HEK293 (cell line): ENCODE measurements around the gene RGS6.

Experiments
- CTCF ChIA-PET: fragments of 350-600 bp; formaldehyde crosslinking; extraction: SDS; loops from one replicate; lab custom pipeline; 2021; ENCODE audit warnings: antibody characterized with exemption; lab: Yijun Ruan, JAX
- POLR2A ChIA-PET: fragments of 300-600 bp; formaldehyde crosslinking; extraction: SDS; loops from one replicate; lab custom pipeline; 2020; ENCODE audit warnings: antibody characterized with exemption, inconsistent platforms; lab: Yijun Ruan, JAX
- H3K27ac ChIP-seq: fragments of 200-500 bp; sonication (Bioruptor generic); 2 replicates; pipeline ENCODE4 v1.5.1; 2014; ENCODE audit warnings: low read depth, low read length, control low read depth, inconsistent platforms; ENCODE audit errors: extremely low read depth
- H3K36me3 ChIP-seq, 2 experiments: fragments of 200-500 bp in 1 of 2; sonication (Bioruptor generic) in 1 of 2; 1 replicate in 1 of 2; 2 replicates in 1 of 2; pipeline ENCODE4 v1.5.1; 2014 to 2017; ENCODE audit warnings: inconsistent platforms in 2 of 2, low read length in 2 of 2; ENCODE audit not compliant: control insufficient read depth in 2 of 2, insufficient read depth in 1 of 2
- H3K4me1 ChIP-seq: fragments of 200-500 bp; sonication (Bioruptor generic); 2 replicates; pipeline ENCODE4 v1.5.1; 2014; ENCODE audit warnings: mild to moderate bottlenecking, low read length, inconsistent platforms; ENCODE audit not compliant: control insufficient read depth, insufficient read depth
- H3K4me3 ChIP-seq: 2 replicates; pipeline ENCODE4 v1.5.1; 2011; ENCODE audit warnings: low read depth, mild to moderate bottlenecking, control low read depth, low read length, moderate library complexity
- H3K9me3 ChIP-seq: fragments of 200-500 bp; sonication (Bioruptor generic); 2 replicates; pipeline ENCODE4 v1.5.1; 2014; ENCODE audit warnings: low read depth, low read length, inconsistent platforms; ENCODE audit not compliant: control insufficient read depth, insufficient read depth
- BCL11B ChIP-seq: fragments of 450-650 bp; formaldehyde crosslinking; IDR thresholded peaks from 2 replicates; pipeline ENCODE4 v1.5.1; 2016; ENCODE audit warnings: low read depth, missing biosample characterization, missing genetic modification characterization
- ELK4 ChIP-seq: IDR thresholded peaks from 2 replicates; pipeline ENCODE4 v1.6.1; 2011; ENCODE audit warnings: mild to moderate bottlenecking, low read depth, low read length, borderline replicate concordance
- GLI2 ChIP-seq: fragments of 450-650 bp; formaldehyde crosslinking; IDR thresholded peaks from 2 replicates; pipeline ENCODE4; 2017; ENCODE audit warnings: missing biosample characterization, missing genetic modification characterization, low read depth, borderline replicate concordance
- KLF10 ChIP-seq: fragments of 450-650 bp; IDR thresholded peaks from 2 replicates; pipeline ENCODE4 v1.5.1; 2018; ENCODE audit warnings: missing biosample characterization, mild to moderate bottlenecking, missing genetic modification characterization
- REST ChIP-seq: fragments of 450-650 bp; formaldehyde crosslinking; IDR thresholded peaks from 2 replicates; pipeline ENCODE4 v1.5.1; 2016; ENCODE audit warnings: missing biosample characterization, missing genetic modification characterization
- SP7 ChIP-seq: fragments of 450-650 bp; formaldehyde crosslinking; IDR thresholded peaks from 2 replicates; pipeline ENCODE4 v1.5.1; 2016; ENCODE audit warnings: missing biosample characterization, missing genetic modification characterization
- YY1 ChIP-seq: fragments of 450-650 bp; formaldehyde crosslinking; IDR thresholded peaks from 2 replicates; pipeline ENCODE4 v1.5.1; 2018; ENCODE audit warnings: missing biosample characterization, missing genetic modification characterization
- YY2 ChIP-seq: fragments of 450-650 bp; formaldehyde crosslinking; IDR thresholded peaks from 2 replicates; pipeline ENCODE4 v1.5.1; 2016; ENCODE audit warnings: missing biosample characterization, missing genetic modification characterization
- ZEB2 ChIP-seq: fragments of 450-650 bp; formaldehyde crosslinking; IDR thresholded peaks from 2 replicates; pipeline ENCODE4 v1.5.1; 2016; ENCODE audit warnings: missing biosample characterization, missing genetic modification characterization
- ZFP69B ChIP-seq: fragments of 450-650 bp; formaldehyde crosslinking; IDR thresholded peaks from 2 replicates; pipeline ENCODE4 v1.5.1; 2016; ENCODE audit warnings: missing biosample characterization, missing genetic modification characterization
- ZNF169 ChIP-seq: fragments of 450-650 bp; formaldehyde crosslinking; IDR thresholded peaks from 2 replicates; pipeline ENCODE4 v1.5.1; 2016; ENCODE audit warnings: missing biosample characterization, missing genetic modification characterization
- ZNF174 ChIP-seq: fragments of 450-650 bp; formaldehyde crosslinking; IDR thresholded peaks from 2 replicates; pipeline ENCODE4 v1.5.0; 2017; ENCODE audit warnings: missing biosample characterization, mild to moderate bottlenecking, missing genetic modification characterization
- ZNF423 ChIP-seq: fragments of 450-650 bp; formaldehyde crosslinking; IDR thresholded peaks from 2 replicates; pipeline ENCODE4 v1.5.1; 2016; ENCODE audit warnings: missing biosample characterization, missing genetic modification characterization
- ZNF621 ChIP-seq: fragments of 450-650 bp; formaldehyde crosslinking; IDR thresholded peaks from 2 replicates; pipeline ENCODE4 v1.5.1; 2017; ENCODE audit warnings: missing biosample characterization, missing genetic modification characterization
- ZNF629 ChIP-seq: fragments of 450-650 bp; formaldehyde crosslinking; IDR thresholded peaks from 2 replicates; pipeline ENCODE4 v1.5.1; 2017; ENCODE audit warnings: missing biosample characterization, missing genetic modification characterization
- ZNF670 ChIP-seq: fragments of 450-650 bp; formaldehyde crosslinking; IDR thresholded peaks from 2 replicates; pipeline ENCODE4 v1.5.1; 2016; ENCODE audit warnings: missing biosample characterization, missing genetic modification characterization, low read depth
- ZNF677 ChIP-seq: fragments of 450-650 bp; IDR thresholded peaks from 2 replicates; pipeline ENCODE4 v1.5.0; 2018; ENCODE audit warnings: missing biosample characterization, mild to moderate bottlenecking, missing genetic modification characterization, moderate library complexity
- ZNF768 ChIP-seq: fragments of 450-650 bp; formaldehyde crosslinking; IDR thresholded peaks from 2 replicates; pipeline ENCODE4 v1.5.1; 2018; ENCODE audit warnings: missing biosample characterization, mild to moderate bottlenecking, missing genetic modification characterization
- ZNF830 ChIP-seq: fragments of 450-650 bp; IDR thresholded peaks from 2 replicates; pipeline ENCODE4 v1.5.0; 2018; ENCODE audit warnings: missing biosample characterization, missing genetic modification characterization, low read depth, mild to moderate bottlenecking, moderate library complexity
- ZNF837 ChIP-seq: fragments of 450-650 bp; formaldehyde crosslinking; IDR thresholded peaks from 2 replicates; pipeline ENCODE4 v1.5.1; 2016; ENCODE audit warnings: missing biosample characterization, missing genetic modification characterization

Gene RGS6

GRCh38 chr14:72463291-72463866, 531.1 kb downstream of the RGS6 start:
- CTCF ChIA-PET: interaction anchor here (1.0 to 1.3 kb wide), 2 partner anchors 9 to 44 kb away, joined by 3 read pairs; no protein-coding TSS in a partner anchor
- H3K9me3 ChIP-seq: no peaks in the 10 kb centered on the region; the same call in none of the 2 replicates

GRCh38 chr14:72464226-72464625, 532.0 kb downstream of the RGS6 start:
- CTCF ChIA-PET: interaction anchor here (1.0 kb wide), 1 partner anchor 45 kb away, joined by 3 read pairs; no protein-coding TSS in a partner anchor
- POLR2A ChIA-PET: no interaction called here
- Histone ChIP-seq H3K9me3 (no peaks in the 10 kb centered on the region; the same call in none of the 2 replicates), H3K4me1 (no peaks in the 10 kb centered on the region), H3K27ac (no peak overlapping the region), H3K36me3 (no peaks in the 10 kb centered on the region), H3K4me3 (no peak overlapping the region)
- TF ChIP-seq ZFP69B (tag by site-specific recombination): no peak
- TF ChIP-seq ZNF677 (tag by site-specific recombination): no peak
- TF ChIP-seq ZNF830 (tag by site-specific recombination): no peak
- TF ChIP-seq BCL11B (tag by site-specific recombination): no peak
- TF ChIP-seq ZNF837 (tag by site-specific recombination): no peak
- TF ChIP-seq ZEB2 (tag by site-specific recombination): no peak

More at GRCh38 chr14:72463291-72463866, 531.1 kb downstream of the RGS6 start:
- H3K4me3 ChIP-seq: no peak overlapping the region
- POLR2A ChIA-PET: no interaction called here
- no peaks in the 10 kb centered on the region for H3K36me3 ChIP-seq
- H3K27ac ChIP-seq: no peak overlapping the region
- TF ChIP-seq REST (tag by site-specific recombination): no peak
- TF ChIP-seq YY1 (tag by site-specific recombination): no peak
- no peak for TF ChIP-seq YY2
- TF ChIP-seq ZNF621 (tag by site-specific recombination): no peak
- TF ChIP-seq ZNF174: no peak
- TF ChIP-seq ZNF670 (tag by site-specific recombination): no peak
- TF ChIP-seq ZNF423 (tag by site-specific recombination): no peak
- no peak for TF ChIP-seq ZNF768 (tag by site-specific recombination)
- TF ChIP-seq ZNF169: no peak
- no peak for TF ChIP-seq ELK4
- TF ChIP-seq ZNF629 (tag by site-specific recombination): no peak
- TF ChIP-seq SP7 (tag by site-specific recombination): no peak
- TF ChIP-seq KLF10 (tag by site-specific recombination): no peak
- no peak for TF ChIP-seq GLI2
- TF ChIP-seq, all 188 proteins: peak for 0
- no peaks in the 10 kb centered on the region for H3K4me1 ChIP-seq
